Activated CD4-positive, CD25-positive, alpha-beta regulatory T cell treated with anti-CD3 and anti-CD28 coated beads, Interleukin-2, amount 50 U/mL, for 16 hours (primary cell): ENCODE results near the gene COL21A1.

Experiments used
- DNase-seq: peaks from one replicate; pipeline ENCODE4 v3.0.0-alpha.2; 2020; ENCODE audit warnings: low read depth, low spot score

COL21A1 gene

DNA sequence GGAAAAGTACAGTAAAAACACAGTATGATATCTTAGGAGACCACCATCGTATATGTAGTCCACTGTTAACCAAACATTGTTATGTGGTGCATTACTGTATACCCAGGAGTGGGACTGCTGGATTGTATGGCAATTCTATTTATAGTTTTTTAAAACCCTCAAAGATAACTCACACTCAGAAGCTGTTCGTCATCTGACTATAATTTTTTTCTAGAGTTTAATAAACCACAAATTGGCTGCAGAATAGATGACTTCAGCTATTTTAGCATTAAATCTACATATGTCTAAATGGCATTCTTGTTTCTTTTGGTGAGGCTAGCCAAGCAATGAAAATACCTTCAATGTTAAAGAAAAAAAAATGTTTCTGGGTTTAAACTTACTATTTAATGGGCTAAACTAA is 237.7 kb downstream of the COL21A1 start:
- no peak for DNase-seq
